Left lung (tissue), 10 donors: ENCODE measurements around the gene CDKN2AIP. TPM values are rescaled to one million over a fixed set of nuclear protein-coding genes. Genes with fewer than 3 reads are reported as not detected.
"Not testable (repeated sequence)": the region's sequence is repeated elsewhere in the genome, so short reads cannot be mapped to it uniquely, and the experiment has no call there.

Experiments used
- ATAC-seq: fragments of 200-7000 bp; cut with Tn5 transposase; one replicate; pipeline ENCODE4 v1.9.1; 2020; ENCODE audit warnings: moderate library complexity
- DNase-seq, 4 donors: peaks; one replicate each; pipeline ENCODE4 v3.0.0-alpha.2; 2013 to 2020
- H3K27ac ChIP-seq, 2 donors: fragments of 200-600 bp; sonication (generic) in 1 of 2; one replicate each; pipeline versions ENCODE4 v1.5.0 to v1.8.0; 2020 to 2021
- H3K27me3 ChIP-seq, 2 donors: fragments of 200-600 bp; sonication (generic) in 1 of 2; one replicate each; pipeline versions ENCODE4 v1.5.0 to v1.8.0; 2020 to 2021
- H3K36me3 ChIP-seq, 2 donors: fragments of 200-600 bp; sonication (generic) in 1 of 2; one replicate each; pipeline versions ENCODE4 v1.5.0 to v1.8.0; 2020 to 2021
- H3K4me1 ChIP-seq, 2 donors: fragments of 200-600 bp; one replicate each; pipeline ENCODE4 v1.8.0; 2021
- H3K4me3 ChIP-seq, 2 donors: fragments of 200-600 bp; sonication (generic) in 1 of 2; one replicate each; pipeline versions ENCODE4 v1.5.0 to v1.8.0; 2020 to 2021; ENCODE audit warnings: mild to moderate bottlenecking in 1 of 2
- H3K9me3 ChIP-seq, 2 donors: fragments of 200-600 bp; sonication (generic) in 1 of 2; one replicate each; pipeline versions ENCODE4 v1.5.0 to v1.8.0; 2020 to 2021
- CTCF ChIP-seq, 2 donors: fragments of 200-600 bp; sonication (generic) in 1 of 2; IDR thresholded peaks; one replicate each; pipeline versions ENCODE4 v1.5.0 to v1.8.0; 2021; ENCODE audit warnings: antibody characterized with exemption in 2 of 2
- intact Hi-C, 2 donors: fragments of 100-400 bp; cut with DNase I; formaldehyde crosslinking; loops; one replicate each; pipeline versions ENCODE4 v1.11.2 to v1.14.2; 2022
- polyA plus RNA-seq, 6 donors: library from polyadenylated mRNA; unstranded; fragments of 120-200 nt; gene quantifications; one replicate each; pipeline ENCODE4 v1.2.1, GENCODE V29; 2013; ENCODE audit not compliant: insufficient read length in 6 of 6
- total RNA-seq, 2 donors: library from RNA; stranded (reverse); fragmentation: NEBNext Ultra II Directional; extraction: Animal tissue kit (Norgen Biotek cat#: 25700); gene quantifications; one replicate each; pipeline ENCODE4 v1.2.1, GENCODE V29; 2021
- donor health status: DM: no; HTN: yes; CAD: no.
- donor health status: DM: no; HTN: no; CAD: no.

CDKN2AIP gene
- total and polyA plus RNA-seq, 8 donors: 10.1 to 33.3 (median 30.5) TPM

- Histone ChIP-seq H3K27me3 (no peaks in the 10 kb centered on the region), H3K9me3 (no peaks in the 10 kb centered on the region), H3K4me3 (no peak overlapping the region), H3K27ac (no peak overlapping the region), H3K4me1 (peaks cover 8 to 35% of the 10 kb centered on the region in 2 donors), H3K36me3 (peaks cover 0 to 52% of the 10 kb centered on the region in 2 donors)
- intact Hi-C loops: no loop called here
- DNase-seq: no peak
- no peak for ATAC-seq
- TF ChIP-seq CTCF (IDR thresholded peaks at IDR 0.05): no peak
Measured at GRCh38 chr4:183449193-183449882, 4.9 kb downstream of the CDKN2AIP start.

GRCh38 chr4:183450108-183450507 lies 5.7 kb downstream of the CDKN2AIP start:
- Histone ChIP-seq H3K27ac (no peak overlapping the region), H3K27me3 (no peaks in the 10 kb centered on the region), H3K4me1 (peaks cover 8 to 35% of the 10 kb centered on the region in 2 donors), H3K9me3 (no peaks in the 10 kb centered on the region), H3K4me3 (no peak overlapping the region), H3K36me3 (peaks cover 0 to 52% of the 10 kb centered on the region in 2 donors)
- intact Hi-C loops: no loop called here
- no peak for TF ChIP-seq CTCF (IDR thresholded peaks at IDR 0.05)
- DNase-seq: no peak
- ATAC-seq: no peak

GRCh38 chr4:183455431-183456195 lies 11.2 kb downstream of the CDKN2AIP start:
- Histone ChIP-seq H3K36me3 (peaks cover 0 to 12% of the 10 kb centered on the region in 2 donors), H3K27me3 (no peaks in the 10 kb centered on the region), H3K4me1 (no peaks in the 10 kb centered on the region), H3K9me3 (no peaks in the 10 kb centered on the region), H3K4me3 (no peak overlapping the region), H3K27ac (no peak overlapping the region)
- no peak for ATAC-seq
- no peak for DNase-seq
- intact Hi-C loops: no loop called here
- no peak for TF ChIP-seq CTCF (IDR thresholded peaks at IDR 0.05)

- H3K9me3 ChIP-seq: no peaks in the 10 kb centered on the region
Measured at GRCh38 chr4:183458005-183458404, 13.6 kb downstream of the CDKN2AIP start.

GRCh38 chr4:183463903-183464619 lies 19.6 kb downstream of the CDKN2AIP start:
- ATAC-seq, H3K9me3 ChIP-seq, H3K27me3 ChIP-seq, H3K4me1 ChIP-seq, DNase-seq, H3K27ac ChIP-seq, H3K4me3 ChIP-seq, intact Hi-C loops, H3K36me3 ChIP-seq: not testable (repeated sequence)

More at GRCh38 chr4:183458005-183458404, 13.6 kb downstream of the CDKN2AIP start:
- intact Hi-C loops: no loop called here
- no peak overlapping the region for H3K4me3 ChIP-seq
- TF ChIP-seq CTCF (IDR thresholded peaks at IDR 0.05): no peak
- H3K4me1 ChIP-seq: no peaks in the 10 kb centered on the region
- H3K36me3 ChIP-seq: no peaks in the 10 kb centered on the region
- H3K27me3 ChIP-seq: no peaks in the 10 kb centered on the region
- no peak overlapping the region for H3K27ac ChIP-seq
- ATAC-seq: no peak
- no peak for DNase-seq

GRCh38 chr4:183465879-183466278 lies 21.4 kb downstream of the CDKN2AIP start:
- DNase-seq: peak in 1 of 4 donors; percentile 42
- H3K9me3 ChIP-seq, intact Hi-C loops, H3K36me3 ChIP-seq, H3K27ac ChIP-seq, H3K4me3 ChIP-seq, H3K27me3 ChIP-seq, ATAC-seq, H3K4me1 ChIP-seq: not testable (repeated sequence)
